Upper lobe of left lung (tissue), 6 donors: ENCODE data around the gene ATP5MC2. TPM values are rescaled to one million over a fixed set of nuclear protein-coding genes. Genes with fewer than 3 reads are reported as not detected.
A peak's percentile ranks its signal among the peaks of the same experiment; 100 is the strongest.

Experiments used
- ATAC-seq, 2 donors: fragments of 200-7000 bp; cut with Tn5 transposase; one replicate each; pipeline ENCODE4 v1.9.1; 2022; ENCODE audit warnings: mild to moderate bottlenecking in 2 of 2, moderate library complexity in 2 of 2; ENCODE audit not compliant: low FRiP score in 2 of 2
- DNase-seq, 2 donors: peaks; one replicate each; pipeline ENCODE4 v3.0.0-alpha.2; 2019 to 2020
- H3K27ac ChIP-seq, 4 donors: fragments of 200-600 bp; sonication (generic); one replicate each; pipeline ENCODE4 v1.5.1; 2016 to 2019
- H3K27me3 ChIP-seq, 4 donors: fragments of 200-600 bp; sonication (generic); one replicate each; pipeline ENCODE4 v1.5.1; 2017 to 2019
- H3K36me3 ChIP-seq, 4 donors: fragments of 200-600 bp; sonication (generic); one replicate each; pipeline ENCODE4 v1.5.1; 2016 to 2019
- H3K4me1 ChIP-seq, 4 donors: fragments of 200-600 bp; sonication (generic); one replicate each; pipeline ENCODE4 v1.5.1; 2018 to 2019
- H3K4me3 ChIP-seq, 4 donors: fragments of 200-600 bp; sonication (generic); one replicate each; pipeline ENCODE4 v1.5.1; 2017 to 2019; ENCODE audit warnings: mild to moderate bottlenecking in 2 of 4, moderate library complexity in 1 of 4
- H3K9me3 ChIP-seq, 4 donors: fragments of 200-600 bp; sonication (generic); one replicate each; pipeline ENCODE4 v1.5.1; 2018 to 2019
- EP300 ChIP-seq, 4 donors: sonication (generic); formaldehyde crosslinking; IDR thresholded peaks; one replicate each; pipeline ENCODE4 v1.5.1; 2017; ENCODE audit warnings: antibody characterized with exemption in 4 of 4, control low read depth in 2 of 4
- POLR2A ChIP-seq, 4 donors: fragments of 450-650 bp; IDR thresholded peaks; one replicate each; pipeline ENCODE4 v1.5.1; 2016 to 2017; ENCODE audit warnings: antibody characterized with exemption in 4 of 4, mild to moderate bottlenecking in 2 of 4
- POLR2AphosphoS5 ChIP-seq, 2 donors: sonication (generic); formaldehyde crosslinking; IDR thresholded peaks; one replicate each; pipeline ENCODE4 v1.5.1; 2017; ENCODE audit warnings: antibody characterized with exemption in 2 of 2
- WGBS, 2 donors: methylation state at CpG; one replicate each; pipeline ENCODE4 v1.1.5; 2017 to 2018; 5-methylcytosine and 5-hydroxymethylcytosine counted together
- total RNA-seq, 6 donors: library from RNA; depleted of rRNA in 4 of 6; stranded (reverse); fragments of >200 nt in 4 of 6; gene quantifications; one replicate each; pipeline versions ENCODE4 v1.1.0 to v1.2.1, GENCODE V29; 2016 to 2021
- TF ChIP-seq, protein P1 (sequence below), 6 experiments: fragments of 450-650 bp in 4 of 6; fragments of 200-600 bp in 2 of 6; sonication (generic) in 2 of 6; IDR thresholded peaks; one replicate each; pipeline ENCODE4 v1.5.1; 2016 to 2019; ENCODE audit warnings: antibody characterized with exemption in 6 of 6
- donor health status: DM: no; HTN: no; CAD: no; lungs with moderate emphysema.
- donor health status: DM: no; HTN: yes; CAD: no; lungs with severe emphysema.

Gene ATP5MC2
- total RNA-seq, 6 donors from 2014 or later, result 140 to 273 (median 206) TPM

DNA sequence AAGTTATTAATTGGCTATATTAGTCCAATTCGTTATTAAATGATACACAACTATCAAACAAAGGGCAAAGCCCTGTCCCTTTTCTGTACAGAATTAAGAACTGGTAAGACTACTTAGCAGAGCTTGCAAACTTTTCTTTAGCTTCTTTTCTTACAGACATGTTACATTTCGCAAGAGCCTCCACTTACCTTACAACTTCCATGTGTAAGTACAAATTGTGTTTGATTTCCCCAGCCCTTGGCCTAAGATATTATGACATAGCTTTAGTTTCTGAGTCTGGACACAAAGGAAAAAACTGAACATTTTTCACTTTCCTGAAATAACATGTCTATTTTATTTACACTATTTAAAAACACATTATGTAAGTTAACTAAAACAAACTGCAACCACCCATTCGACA lies 51.4 kb downstream of the ATP5MC2 start:
- peaks cover 0 to 3% (median 0%) of the 10 kb centered on the region in 4 donors for H3K36me3 ChIP-seq
- H3K4me1 ChIP-seq, result peaks cover 31 to 54% (median 38%) of the 10 kb centered on the region in 4 donors
- TF ChIP-seq, protein P1, sequence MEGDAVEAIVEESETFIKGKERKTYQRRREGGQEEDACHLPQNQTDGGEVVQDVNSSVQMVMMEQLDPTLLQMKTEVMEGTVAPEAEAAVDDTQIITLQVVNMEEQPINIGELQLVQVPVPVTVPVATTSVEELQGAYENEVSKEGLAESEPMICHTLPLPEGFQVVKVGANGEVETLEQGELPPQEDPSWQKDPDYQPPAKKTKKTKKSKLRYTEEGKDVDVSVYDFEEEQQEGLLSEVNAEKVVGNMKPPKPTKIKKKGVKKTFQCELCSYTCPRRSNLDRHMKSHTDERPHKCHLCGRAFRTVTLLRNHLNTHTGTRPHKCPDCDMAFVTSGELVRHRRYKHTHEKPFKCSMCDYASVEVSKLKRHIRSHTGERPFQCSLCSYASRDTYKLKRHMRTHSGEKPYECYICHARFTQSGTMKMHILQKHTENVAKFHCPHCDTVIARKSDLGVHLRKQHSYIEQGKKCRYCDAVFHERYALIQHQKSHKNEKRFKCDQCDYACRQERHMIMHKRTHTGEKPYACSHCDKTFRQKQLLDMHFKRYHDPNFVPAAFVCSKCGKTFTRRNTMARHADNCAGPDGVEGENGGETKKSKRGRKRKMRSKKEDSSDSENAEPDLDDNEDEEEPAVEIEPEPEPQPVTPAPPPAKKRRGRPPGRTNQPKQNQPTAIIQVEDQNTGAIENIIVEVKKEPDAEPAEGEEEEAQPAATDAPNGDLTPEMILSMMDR (IDR thresholded peaks at IDR 0.05), result no peak
- no peaks in the 10 kb centered on the region for H3K27me3 ChIP-seq
- WGBS, 2 donors, result 28% methylated on average over 3 of the region's 3 CpGs
- H3K27ac ChIP-seq, result peak overlapping the region; percentile 87 to 98 (median 94)
- no peak for DNase-seq
- H3K9me3 ChIP-seq, result no peaks in the 10 kb centered on the region
- peak overlapping the region; percentile 9 to 68 (median 61) for H3K4me3 ChIP-seq
- no peak for ATAC-seq

DNA sequence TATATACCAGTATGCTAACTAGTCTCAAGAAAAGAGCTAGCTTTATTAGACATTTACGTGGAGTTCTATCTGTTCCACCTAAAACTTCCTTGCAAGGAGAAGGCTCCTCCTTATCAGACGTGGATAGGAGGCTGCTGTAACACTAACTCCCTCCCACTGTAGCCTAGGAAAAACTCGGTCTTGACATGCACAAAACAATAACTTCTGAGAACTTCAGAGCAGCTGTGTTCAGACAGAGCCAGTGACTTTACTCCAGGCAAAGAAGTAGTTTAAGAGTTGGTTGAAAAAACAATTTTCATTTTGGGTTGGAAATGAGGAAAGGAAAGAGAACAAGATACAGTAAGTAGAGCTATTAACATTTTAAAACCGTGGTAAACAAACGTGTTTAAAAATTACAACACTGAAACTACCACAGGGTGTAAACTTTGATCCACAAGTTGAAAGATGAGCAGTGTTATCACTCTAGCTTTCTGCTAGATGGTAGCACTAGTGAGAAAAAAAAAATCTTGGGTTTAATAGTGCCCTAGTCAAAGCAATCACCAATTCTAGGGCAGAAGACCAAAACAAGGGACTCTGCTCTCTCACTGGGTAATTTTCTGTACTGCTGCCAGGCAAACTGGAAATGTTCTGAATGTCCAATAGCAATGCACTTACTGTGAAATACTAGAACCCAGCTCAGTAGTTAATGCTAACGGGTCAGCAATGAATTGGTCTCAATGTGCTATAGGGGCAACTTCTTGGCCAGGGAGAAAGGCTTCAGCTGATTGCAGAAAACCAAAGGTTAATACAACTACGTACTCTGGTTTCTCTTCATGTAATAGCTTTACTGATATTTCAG lies 52.1 kb downstream of the ATP5MC2 start:
- WGBS, 2 donors, result 7 to 17% methylated on average over 7 of the region's 7 CpGs
- H3K9me3 ChIP-seq, result no peaks in the 10 kb centered on the region
- no peaks in the 10 kb centered on the region for H3K27me3 ChIP-seq
- H3K4me1 ChIP-seq, result peaks cover 35 to 61% (median 43%) of the 10 kb centered on the region in 4 donors
- DNase-seq (peak in 1 of 2 donors; percentile 31), ATAC-seq (no peak)
- TF ChIP-seq EP300 (IDR thresholded peaks at IDR 0.05) (no peak), POLR2A (IDR thresholded peaks at IDR 0.05) (peak in 2 of 4 donors; percentile 57 to 62)
- peak overlapping the region; percentile 87 to 98 (median 94) for H3K27ac ChIP-seq
- H3K36me3 ChIP-seq, result peaks cover 0 to 3% (median 0%) of the 10 kb centered on the region in 4 donors
- H3K4me3 ChIP-seq, result peak overlapping the region; percentile 3 to 68 (median 61)

DNA sequence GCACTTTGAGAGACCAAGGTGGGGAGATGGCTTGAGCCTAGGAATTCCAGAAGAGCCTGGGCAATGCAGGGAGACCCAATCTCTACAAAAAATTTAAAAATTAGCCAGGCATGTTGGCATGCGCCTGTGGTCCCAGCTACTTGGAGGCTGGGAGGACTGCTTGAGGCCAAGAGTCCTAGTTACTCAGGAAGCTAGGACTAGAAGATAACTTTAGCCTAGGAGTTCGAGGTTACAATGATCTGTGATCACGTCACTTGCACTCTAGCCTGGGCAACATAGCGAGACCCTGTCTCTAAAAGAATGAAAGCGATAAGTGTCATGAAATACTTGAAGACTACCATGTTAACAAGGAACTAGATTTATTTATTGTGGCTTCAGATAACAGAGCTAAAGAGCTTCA lies 53.2 kb downstream of the ATP5MC2 start:
- no peak for DNase-seq
- no peak overlapping the region for H3K4me3 ChIP-seq
- no peaks in the 10 kb centered on the region for H3K27me3 ChIP-seq
- no peaks in the 10 kb centered on the region for H3K9me3 ChIP-seq
- ATAC-seq, result no peak
- peaks cover 35 to 70% (median 51%) of the 10 kb centered on the region in 4 donors for H3K4me1 ChIP-seq
- TF ChIP-seq, protein P1 (IDR thresholded peaks at IDR 0.05), result no peak
- TF ChIP-seq EP300 (IDR thresholded peaks at IDR 0.05) (no peak), POLR2A (IDR thresholded peaks at IDR 0.05) (no peak), POLR2AphosphoS5 (IDR thresholded peaks at IDR 0.05) (no peak)
- H3K36me3 ChIP-seq, result peaks cover 0 to 3% (median 0%) of the 10 kb centered on the region in 4 donors
- 83 to 85% methylated on average over 5 of the region's 5 CpGs for WGBS, 2 donors
- peak overlapping the region in 3 of 4 donors; percentile 1 to 96 (median 49) for H3K27ac ChIP-seq

GRCh38 chr12:53618275-53618674 lies 57.6 kb downstream of the ATP5MC2 start:
- DNase-seq (no peak), ATAC-seq (no peak)
- Histone ChIP-seq H3K36me3 (peaks cover 0 to 21% (median 3%) of the 10 kb centered on the region in 4 donors), H3K9me3 (no peaks in the 10 kb centered on the region), H3K27me3 (no peaks in the 10 kb centered on the region), H3K4me1 (peaks cover 28 to 75% (median 58%) of the 10 kb centered on the region in 4 donors), H3K27ac (peak overlapping the region; percentile 39 to 78 (median 54)), H3K4me3 (peak overlapping the region in 3 of 4 donors; percentile 10 to 27 (median 25))
- TF ChIP-seq POLR2A (IDR thresholded peaks at IDR 0.05) (no peak), EP300 (IDR thresholded peaks at IDR 0.05) (no peak), POLR2AphosphoS5 (IDR thresholded peaks at IDR 0.05) (no peak)
- TF ChIP-seq, protein P1 (IDR thresholded peaks at IDR 0.05), result no peak
- 13 to 17% methylated on average over 3 of the region's 3 CpGs for WGBS, 2 donors

- Histone ChIP-seq H3K27me3 (no peaks in the 10 kb centered on the region), H3K36me3 (peaks cover 0 to 21% (median 3%) of the 10 kb centered on the region in 4 donors), H3K27ac (peak overlapping the region; percentile 39 to 78 (median 54)), H3K4me3 (peak overlapping the region in 3 of 4 donors; percentile 10 to 27 (median 25)), H3K9me3 (no peaks in the 10 kb centered on the region), H3K4me1 (peaks cover 22 to 70% (median 53%) of the 10 kb centered on the region in 4 donors)
- WGBS, 2 donors, result 26 to 29% methylated on average over 3 of the region's 3 CpGs
- no peak for TF ChIP-seq POLR2AphosphoS5 (IDR thresholded peaks at IDR 0.05)
- TF ChIP-seq, protein P1 (IDR thresholded peaks at IDR 0.05), result no peak
- no peak for TF ChIP-seq POLR2A (IDR thresholded peaks at IDR 0.05)
- no peak for TF ChIP-seq EP300 (IDR thresholded peaks at IDR 0.05)
- DNase-seq (no peak), ATAC-seq (no peak)
Measured at GRCh38 chr12:53617700-53618099, 58.2 kb downstream of the ATP5MC2 start.
